SK-MEL-5 (cell line): ENCODE measurements around the gene TSSK6. TPM values are rescaled to one million over a fixed set of nuclear protein-coding genes. Genes with fewer than 3 reads are reported as not detected.

Experiments
- DNase-seq: peaks from one replicate; pipeline ENCODE4 v3.0.0-alpha.2; 2016; ENCODE audit warnings: low read depth, low spot score
- in situ Hi-C: cut with HindIII; loops from 2 replicates; pipeline ENCODE4 v1.10.0; 2016; ENCODE audit warnings: low sequenced_read_pairs, high pct_unique_total_duplicates, low pct_unique_long_range_greater_than_20kb
- total RNA-seq: library from RNA; depleted of rRNA; stranded (reverse); fragments of >200 nt; shearing (Covaris generic); gene quantifications from 2 replicates; pipeline ENCODE4 v1.2.3, GENCODE V29; 2014

TSSK6 gene
- total RNA-seq, 1 experiment from 2014 or later: 1.7 TPM

DNA sequence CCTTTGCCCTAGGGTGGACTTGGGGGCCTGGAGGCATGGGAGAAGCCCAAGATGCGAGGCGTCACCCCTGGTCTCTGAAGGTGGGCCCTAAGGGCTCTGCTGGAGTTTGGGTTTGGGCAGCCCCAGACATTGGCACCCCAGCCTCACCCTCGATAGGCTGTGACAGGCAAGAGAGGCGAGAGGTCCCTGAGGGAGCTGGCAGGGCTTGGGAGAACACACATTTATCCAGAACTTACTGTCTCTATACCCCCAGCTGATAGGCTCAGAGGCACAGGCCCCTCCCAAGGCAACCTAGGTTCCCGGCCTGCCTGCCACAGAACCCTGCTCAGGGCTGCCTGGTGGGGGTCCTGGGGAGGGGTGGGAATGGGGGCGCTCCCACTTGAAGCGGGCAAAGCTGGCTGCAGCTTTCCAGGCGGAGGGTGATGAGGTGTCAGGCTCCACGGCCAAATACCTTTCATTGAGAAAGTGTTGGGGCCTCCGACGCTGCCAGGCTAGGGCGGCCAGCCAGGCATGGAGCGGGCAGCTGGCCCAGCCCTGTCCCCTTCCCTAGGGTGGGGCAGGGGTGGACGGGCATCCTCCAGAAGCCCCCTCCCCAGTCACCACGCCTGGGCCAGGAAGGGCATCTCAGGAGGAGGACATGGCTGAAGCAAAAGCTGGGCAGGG is 32.5 kb upstream of the TSSK6 start:
- in situ Hi-C loops: no loop called here
- no peak for DNase-seq

DNA sequence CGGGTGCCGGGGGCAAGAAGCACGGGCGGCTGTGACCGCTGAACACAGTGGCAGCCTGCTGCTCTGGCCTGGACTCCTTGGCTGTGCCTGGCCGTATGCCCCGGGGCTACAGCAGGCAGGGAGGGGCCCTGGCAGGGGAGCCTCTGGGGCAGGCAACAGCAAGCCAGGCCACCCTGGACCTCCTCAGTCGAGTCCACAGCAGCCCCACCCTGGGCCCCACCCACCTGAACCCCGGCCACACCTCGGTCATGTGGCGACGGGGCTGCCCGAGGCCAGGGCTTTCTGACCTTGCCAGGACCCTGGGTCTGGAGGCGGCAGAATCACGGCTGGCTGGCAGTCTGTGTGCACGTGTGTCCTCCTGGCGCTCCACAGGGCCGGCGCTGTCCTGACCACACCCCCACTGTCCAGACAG is 31.4 kb upstream of the TSSK6 start:
- in situ Hi-C loops: no loop called here
- DNase-seq: no peak

GRCh38 chr19:19545707-19546106 is 30.4 kb upstream of the TSSK6 start:
- DNase-seq: no peak
- in situ Hi-C loops: no loop called here

DNA sequence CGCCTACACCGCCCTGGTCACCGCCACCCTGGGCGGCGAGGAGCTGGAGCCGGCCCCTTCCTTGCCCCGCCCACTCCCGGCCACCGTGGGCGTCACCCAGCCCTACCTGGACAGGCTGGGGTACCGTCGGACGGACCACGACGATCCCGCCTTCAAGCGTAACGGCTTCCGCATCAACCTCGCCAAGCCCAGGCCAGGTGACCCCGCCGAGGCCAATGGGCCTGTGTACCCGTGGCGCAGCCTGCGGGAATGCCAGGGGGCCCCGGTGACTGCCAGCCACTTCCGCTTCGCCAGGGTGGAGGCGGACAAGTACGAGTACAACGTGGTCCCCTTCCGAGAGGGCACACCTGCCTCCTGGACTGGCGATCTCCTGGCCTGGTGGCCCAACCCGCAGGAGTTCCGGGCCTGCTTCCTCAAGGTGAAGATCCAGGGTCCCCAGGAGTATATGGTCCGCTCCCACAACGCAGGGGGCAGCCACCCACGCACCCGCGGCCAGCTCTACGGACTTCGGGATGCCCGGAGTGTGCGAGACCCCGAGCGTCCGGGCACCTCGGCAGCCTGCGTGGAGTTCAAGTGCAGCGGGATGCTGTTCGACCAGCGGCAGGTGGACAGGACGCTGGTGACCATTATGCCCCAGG is 29.7 kb upstream of the TSSK6 start:
- no peak for DNase-seq
- in situ Hi-C loops: no loop called here

DNA sequence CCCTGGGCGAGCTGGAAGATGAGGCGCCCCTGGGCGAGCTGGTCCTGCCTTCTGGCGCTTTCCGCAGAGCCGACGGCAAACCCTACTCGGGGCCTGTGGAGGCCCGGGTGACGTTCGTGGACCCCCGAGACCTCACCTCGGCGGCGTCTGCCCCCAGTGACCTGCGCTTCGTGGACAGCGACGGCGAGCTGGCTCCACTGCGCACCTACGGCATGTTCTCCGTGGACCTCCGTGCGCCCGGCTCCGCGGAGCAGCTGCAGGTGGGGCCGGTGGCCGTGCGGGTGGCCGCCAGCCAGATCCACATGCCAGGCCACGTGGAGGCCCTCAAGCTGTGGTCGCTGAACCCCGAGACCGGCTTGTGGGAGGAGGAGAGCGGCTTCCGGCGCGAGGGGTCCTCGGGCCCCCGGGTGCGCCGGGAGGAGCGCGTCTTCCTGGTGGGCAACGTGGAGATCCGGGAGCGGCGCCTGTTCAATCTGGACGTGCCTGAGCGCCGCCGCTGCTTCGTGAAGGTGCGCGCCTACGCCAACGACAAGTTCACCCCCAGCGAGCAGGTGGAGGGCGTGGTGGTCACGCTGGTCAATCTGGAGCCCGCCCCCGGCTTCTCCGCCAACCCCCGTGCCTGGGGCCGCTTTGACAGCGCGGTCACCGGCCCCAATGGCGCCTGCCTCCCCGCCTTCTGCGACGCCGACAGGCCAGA is 29.1 kb upstream of the TSSK6 start:
- in situ Hi-C loops: no loop called here
- DNase-seq: no peak

DNA sequence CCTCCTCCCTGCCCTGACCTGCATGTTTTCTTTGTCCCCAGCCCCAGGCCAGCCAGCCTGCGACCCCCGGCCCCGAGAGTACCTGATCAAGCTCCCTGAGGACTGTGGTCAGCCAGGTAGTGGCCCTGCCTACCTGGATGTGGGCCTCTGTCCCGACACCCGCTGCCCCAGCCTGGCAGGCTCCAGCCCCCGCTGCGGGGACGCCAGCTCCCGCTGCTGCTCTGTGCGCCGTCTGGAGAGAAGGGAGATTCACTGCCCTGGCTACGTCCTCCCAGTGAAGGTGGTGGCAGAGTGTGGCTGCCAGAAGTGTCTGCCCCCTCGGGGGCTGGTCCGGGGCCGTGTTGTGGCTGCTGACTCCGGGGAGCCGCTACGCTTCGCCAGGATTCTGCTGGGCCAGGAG is 28.3 kb upstream of the TSSK6 start:
- in situ Hi-C loops: no loop called here
- no peak for DNase-seq

- no peak for DNase-seq
- in situ Hi-C loops: no loop called here
Observed at GRCh38 chr19:19543101-19543500, 27.8 kb upstream of the TSSK6 start.

DNA sequence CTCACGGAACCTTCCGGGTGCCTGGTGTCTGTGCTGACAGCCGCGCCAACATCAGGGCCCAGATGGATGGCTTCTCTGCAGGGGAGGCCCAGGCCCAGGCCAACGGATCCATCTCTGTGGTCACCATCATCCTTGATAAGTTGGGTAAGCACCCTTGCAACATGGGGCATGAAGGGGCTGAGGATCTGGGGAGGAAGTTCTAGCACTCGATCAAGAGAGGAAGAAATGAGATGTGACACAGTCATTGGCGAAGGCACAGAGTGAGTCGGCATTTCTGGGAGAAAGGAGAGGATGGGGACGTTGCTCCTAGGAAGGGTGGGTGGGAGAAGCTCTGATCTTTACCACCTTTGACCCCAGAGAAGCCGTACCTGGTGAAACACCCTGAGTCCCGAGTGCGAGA is 27.2 kb upstream of the TSSK6 start:
- DNase-seq: no peak
- in situ Hi-C loops: no loop called here

GRCh38 chr19:19541616-19542015 is 26.3 kb upstream of the TSSK6 start:
- in situ Hi-C loops: no loop called here

DNA sequence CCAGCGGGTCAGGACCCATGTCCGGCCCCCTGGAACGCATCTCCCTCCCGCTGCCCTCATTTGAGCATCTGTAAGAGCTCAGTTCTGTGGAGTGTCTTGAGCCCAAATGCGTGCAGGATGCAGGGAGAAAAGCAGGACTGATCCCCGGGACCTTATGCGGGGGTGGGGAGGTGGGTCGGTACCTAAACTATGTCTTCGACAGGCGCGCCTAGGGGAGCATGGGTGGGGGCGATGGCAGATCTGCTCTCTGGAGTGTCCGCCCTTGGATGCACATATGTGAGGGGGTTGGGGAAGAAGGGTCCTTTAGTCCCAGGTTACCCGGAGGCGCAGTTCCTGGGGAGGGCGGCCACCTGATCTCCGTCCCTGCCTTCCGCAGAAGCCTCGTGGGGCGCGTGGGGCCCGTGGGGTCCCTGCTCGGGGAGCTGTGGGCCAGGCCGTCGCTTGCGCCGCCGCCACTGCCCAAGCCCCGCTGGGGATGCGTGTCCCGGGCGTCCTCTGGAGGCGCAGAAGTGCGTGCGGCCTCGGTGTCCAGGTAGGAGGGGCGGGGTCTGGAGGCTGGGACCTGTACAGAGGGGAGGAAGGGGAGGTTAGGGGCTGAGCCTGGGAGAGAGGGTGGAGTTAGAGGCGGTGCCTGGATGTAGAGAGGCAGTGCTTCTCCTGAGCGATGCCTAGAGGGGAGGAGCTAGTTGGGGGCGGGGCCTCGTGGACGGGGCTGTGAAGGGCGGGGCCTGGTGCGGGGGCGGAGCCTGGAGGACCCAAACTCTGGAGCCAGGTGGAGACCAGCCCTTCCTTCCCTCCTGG is 25.6 kb upstream of the TSSK6 start:
- peak; percentile 50 for DNase-seq
- in situ Hi-C loops: no loop called here

More at GRCh38 chr19:19541616-19542015, 26.3 kb upstream of the TSSK6 start:
- no peak for DNase-seq

DNA sequence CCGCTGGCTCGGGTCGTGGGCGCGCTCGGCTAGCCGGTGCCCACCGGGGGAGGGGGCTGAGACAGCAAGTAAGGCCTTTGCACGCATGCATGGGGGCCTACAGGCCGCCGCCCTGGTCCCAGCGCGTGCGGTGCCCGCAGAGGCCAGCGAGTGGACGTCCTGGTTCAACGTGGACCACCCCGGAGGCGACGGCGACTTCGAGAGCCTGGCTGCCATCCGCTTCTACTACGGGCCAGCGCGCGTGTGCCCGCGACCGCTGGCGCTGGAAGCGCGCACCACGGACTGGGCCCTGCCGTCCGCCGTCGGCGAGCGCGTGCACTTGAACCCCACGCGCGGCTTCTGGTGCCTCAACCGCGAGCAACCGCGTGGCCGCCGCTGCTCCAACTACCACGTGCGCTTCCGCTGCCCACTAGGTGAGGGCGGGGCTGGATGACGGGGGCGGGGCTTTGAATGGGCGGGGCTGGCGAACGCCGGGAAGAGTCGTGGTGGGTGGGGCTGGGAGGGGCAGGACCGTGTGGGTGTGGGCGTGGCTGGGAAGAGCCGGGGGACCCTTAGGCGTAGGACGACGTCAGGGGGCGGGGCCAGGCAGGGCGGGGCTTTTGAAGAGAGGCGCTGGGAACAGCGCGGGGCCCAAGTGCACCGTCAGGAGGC is 24.8 kb upstream of the TSSK6 start:
- no peak for DNase-seq
- in situ Hi-C loops: no loop called here

DNA sequence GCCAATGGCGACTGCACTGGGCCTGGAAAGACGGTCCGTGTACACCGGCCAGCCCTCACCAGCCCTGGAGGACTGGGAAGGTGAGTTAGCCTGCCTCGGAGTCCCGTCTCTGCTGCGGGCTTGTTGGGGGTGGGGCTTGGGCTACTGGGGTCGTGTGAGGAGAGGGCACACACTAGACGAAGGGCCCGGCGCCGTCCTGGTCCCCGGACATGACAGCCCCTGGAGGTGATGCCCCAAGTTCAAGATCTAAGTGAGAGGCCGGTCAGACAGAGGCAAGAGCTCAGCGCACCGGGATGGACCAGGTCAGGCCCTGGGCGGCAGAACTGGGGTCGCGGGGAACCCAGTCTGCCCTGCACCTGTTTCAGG is 24.3 kb upstream of the TSSK6 start:
- in situ Hi-C loops: no loop called here
- DNase-seq: no peak

- no peak for DNase-seq
- in situ Hi-C loops: no loop called here
Observed at GRCh38 chr19:19538785-19539166, 23.4 kb upstream of the TSSK6 start.

DNA sequence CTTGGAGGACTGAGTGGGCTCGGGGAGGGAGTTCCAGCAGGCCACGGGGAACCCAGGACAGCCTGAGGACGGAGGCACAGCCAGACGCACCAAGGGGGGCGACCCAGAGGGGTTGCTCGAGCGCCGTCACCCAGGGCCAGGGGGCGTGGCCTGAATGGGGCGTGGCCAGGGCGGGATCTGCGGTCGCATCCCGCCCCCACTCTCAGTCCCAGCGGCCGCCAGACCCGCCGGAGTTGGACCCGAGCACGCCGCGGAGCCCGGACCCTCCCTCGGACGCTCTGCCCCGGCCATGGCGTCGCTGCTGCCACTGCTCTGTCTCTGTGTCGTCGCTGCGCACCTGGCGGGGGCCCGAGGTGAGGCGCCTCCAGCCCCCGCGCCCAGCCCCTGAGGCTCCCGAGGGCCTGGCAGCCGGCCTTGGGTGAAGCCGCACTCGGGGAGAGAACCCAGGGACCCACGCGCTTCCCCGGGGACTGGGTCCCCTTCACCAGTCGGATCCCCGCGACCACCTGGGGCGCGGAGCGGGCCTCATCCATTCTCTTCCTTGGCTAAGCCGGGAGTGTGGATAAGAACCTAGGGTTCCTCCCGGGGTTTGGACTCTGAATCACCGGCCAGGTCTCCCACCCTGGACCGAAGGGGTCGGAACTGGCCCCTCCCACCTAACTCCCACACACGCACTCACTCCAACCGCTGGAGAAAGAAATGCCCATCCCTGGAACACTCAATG is 22.9 kb upstream of the TSSK6 start, which contains the start of gene CILP2:
TSS of gene CILP2 (plus strand) at position 205 of the 724 bp plus-strand sequence. CDS start at position 290, 85 bp downstream.
- in situ Hi-C loops: no loop called here
- DNase-seq: no peak

GRCh38 chr19:19537075-19538048 is 22.0 kb upstream of the TSSK6 start:
- DNase-seq: no peak
- in situ Hi-C loops: no loop called here
